BJ (cell line): ENCODE data around the gene DPYSL3. TPM values are rescaled to one million over a fixed set of nuclear protein-coding genes. Genes with fewer than 3 reads are reported as not detected.

Experiments used
- CTCF ChIA-PET: fragments of 350-600 bp; formaldehyde crosslinking; extraction: SDS; loops from one replicate; lab custom pipeline; 2021; ENCODE audit warnings: antibody characterized with exemption, inconsistent platforms; lab: Yijun Ruan, JAX
- POLR2A ChIA-PET: fragments of 300-600 bp; sonication (Branson Sonifier 250); formaldehyde crosslinking; extraction: SDS; loops from one replicate; lab custom pipeline; 2021; ENCODE audit warnings: antibody characterized with exemption; lab: Charles Lee
- DNase-seq: peaks from one replicate; pipeline ENCODE4 v3.0.0-alpha.2; 2011; ENCODE audit warnings: low read depth
- H3K27me3 ChIP-seq: 2 replicates; pipeline ENCODE4 v1.6.0; 2011; ENCODE audit warnings: low read length; ENCODE audit not compliant: control insufficient read depth, insufficient read depth
- H3K36me3 ChIP-seq: 2 replicates; pipeline ENCODE4 v1.5.1; 2011; ENCODE audit warnings: low read length; ENCODE audit not compliant: control insufficient read depth, insufficient read depth
- H3K4me3 ChIP-seq: 2 replicates; pipeline ENCODE4 v1.5.1; 2011; ENCODE audit warnings: low read depth, mild to moderate bottlenecking, control low read depth, low read length
- CTCF ChIP-seq: IDR thresholded peaks from 2 replicates; pipeline ENCODE4 v1.5.1; 2011; ENCODE audit warnings: low read depth, mild to moderate bottlenecking, control low read depth, inconsistent platforms, low read length, moderate library complexity; ENCODE audit not compliant: insufficient read depth
- polyA plus RNA-seq: library from polyadenylated mRNA; depleted of rRNA; stranded (reverse); fragments of >200 nt; gene quantifications from 2 replicates; pipeline ENCODE4 v1.2.3, GENCODE V29; 2011

The DPYSL3 gene
- polyA plus RNA-seq, 1 experiment = 49.6 TPM

- ChIA-PET POLR2A (no interaction called here), CTCF (interaction anchor here (1.3 to 1.8 kb wide), 2 partner anchors 10 to 13 kb away, joined by 3 to 10 read pairs; no protein-coding TSS in a partner anchor)
- no peak for TF ChIP-seq CTCF
- DNase-seq = no peak
- H3K4me3 ChIP-seq = no peak overlapping the region
- H3K27me3 ChIP-seq = no peaks in the 10 kb centered on the region
- H3K36me3 ChIP-seq = no peaks in the 10 kb centered on the region
Observed at GRCh38 chr5:147474140-147474539, 35.7 kb downstream of the DPYSL3 start.

DNA sequence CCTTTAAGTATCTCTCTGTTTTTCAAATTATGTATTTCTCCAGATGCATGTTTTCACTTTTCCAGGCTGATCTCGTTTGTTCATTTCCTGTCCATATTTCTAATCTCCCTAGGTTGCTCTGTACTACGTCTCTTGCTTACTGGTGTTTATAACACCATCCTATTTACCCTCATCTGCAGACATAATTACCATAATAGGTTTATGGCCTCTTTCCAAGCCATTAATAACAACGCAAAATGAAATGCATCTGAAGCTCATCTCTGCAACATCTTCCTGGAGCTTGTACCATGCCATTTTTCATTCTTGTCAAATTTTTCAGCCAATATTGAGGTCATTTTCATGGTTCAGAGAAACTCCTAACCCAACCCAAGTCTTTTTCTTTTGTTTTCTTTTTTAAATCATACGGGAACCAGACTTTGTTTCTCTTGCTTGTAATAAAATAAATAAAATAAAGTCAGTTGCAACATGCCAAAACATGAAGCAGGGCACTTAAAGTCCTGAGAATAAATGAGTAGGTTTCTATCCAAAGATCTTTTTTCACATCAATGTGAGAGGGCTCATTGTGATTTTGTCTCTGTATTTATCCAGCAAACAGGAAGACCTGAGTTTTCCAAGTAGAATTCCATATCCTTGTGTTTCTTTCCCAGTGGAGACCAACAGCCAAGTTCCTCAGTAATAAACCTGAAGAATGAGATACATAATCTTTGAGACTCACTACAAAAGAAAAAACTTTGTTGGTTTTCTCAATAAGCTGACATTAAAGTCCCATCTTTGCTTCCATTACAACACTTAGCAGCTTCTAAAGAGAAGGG, 37.0 kb downstream of the DPYSL3 start:
- H3K36me3 ChIP-seq = no peaks in the 10 kb centered on the region
- ChIA-PET CTCF (interaction anchor here (1.1 to 1.8 kb wide), 4 partner anchors 9 to 81 kb away, joined by 3 to 10 read pairs (median 4); no protein-coding TSS in a partner anchor), POLR2A (no interaction called here)
- TF ChIP-seq CTCF = no peak
- no peak for DNase-seq
- no peaks in the 10 kb centered on the region for H3K27me3 ChIP-seq
- H3K4me3 ChIP-seq = no peak overlapping the region

DNA sequence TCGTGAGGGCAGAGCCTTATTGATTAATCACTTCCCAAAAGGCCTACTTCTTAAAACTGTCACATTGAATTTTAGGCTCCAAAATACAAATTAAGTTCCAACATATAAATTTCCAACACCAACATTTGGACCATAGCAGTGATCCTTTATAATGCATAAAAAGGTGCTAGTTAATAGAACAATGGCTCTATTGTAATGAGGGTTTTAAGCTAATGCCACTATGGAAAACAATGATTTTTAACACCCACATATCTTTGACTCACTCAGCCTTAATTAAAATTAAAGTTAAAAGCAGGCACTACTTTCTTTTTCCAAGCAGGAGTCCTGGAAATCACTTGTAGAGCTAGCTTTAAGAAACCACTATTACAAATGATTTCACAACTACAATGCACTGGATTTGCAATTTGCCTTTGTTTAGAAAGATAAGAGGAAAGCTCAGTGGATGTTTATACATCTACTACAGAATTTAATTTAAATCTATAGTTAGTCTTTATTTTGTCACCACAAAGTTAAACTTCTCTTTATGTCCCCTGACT, 41.8 kb downstream of the DPYSL3 start:
- Histone ChIP-seq H3K27me3 (no peaks in the 10 kb centered on the region), H3K36me3 (no peaks in the 10 kb centered on the region), H3K4me3 (no peak overlapping the region)
- CTCF ChIA-PET = interaction anchor here (1.1 to 6.2 kb wide), 4 partner anchors 14 to 101 kb away, joined by 3 to 61 read pairs (median 6); no protein-coding TSS in a partner anchor
- no peak for DNase-seq
- POLR2A ChIA-PET = no interaction called here
- TF ChIP-seq CTCF = no peak

DNA sequence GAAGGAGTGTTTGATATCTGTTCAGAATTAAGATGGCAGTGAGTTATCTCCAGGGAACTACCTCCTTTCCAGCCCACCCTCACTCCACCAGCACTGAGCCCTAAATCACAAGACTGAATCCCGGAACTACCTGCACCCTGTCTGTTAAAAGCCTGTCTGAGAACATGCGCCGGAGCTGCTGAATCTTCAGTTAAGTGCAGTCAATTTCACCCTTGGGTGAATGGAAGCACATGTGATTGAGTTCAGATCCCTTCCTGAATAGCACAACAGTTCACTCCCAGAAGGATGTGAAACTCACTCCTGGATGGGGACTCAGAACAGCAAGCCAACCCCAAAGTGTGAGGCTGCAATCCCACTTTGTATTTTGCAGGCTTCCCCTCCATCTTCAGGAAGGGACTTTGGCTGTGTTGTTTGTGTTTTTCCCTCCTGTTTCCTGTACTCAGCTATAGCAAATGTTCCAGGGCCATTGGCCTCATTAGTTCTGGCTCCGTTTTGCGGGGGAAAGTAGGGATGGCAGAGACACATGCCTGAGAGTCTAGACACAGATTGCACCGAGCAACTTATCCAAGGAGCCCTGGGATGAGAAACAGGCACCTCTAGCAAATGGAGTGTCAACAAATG, 43.4 kb downstream of the DPYSL3 start:
- no peak for TF ChIP-seq CTCF
- Histone ChIP-seq H3K27me3 (no peaks in the 10 kb centered on the region), H3K36me3 (no peaks in the 10 kb centered on the region), H3K4me3 (no peak overlapping the region)
- POLR2A ChIA-PET = no interaction called here
- DNase-seq = no peak
- CTCF ChIA-PET = interaction anchor here (0.7 to 6.2 kb wide), 6 partner anchors 11 to 112 kb away, joined by 4 to 61 read pairs (median 6); no protein-coding TSS in a partner anchor

DNA sequence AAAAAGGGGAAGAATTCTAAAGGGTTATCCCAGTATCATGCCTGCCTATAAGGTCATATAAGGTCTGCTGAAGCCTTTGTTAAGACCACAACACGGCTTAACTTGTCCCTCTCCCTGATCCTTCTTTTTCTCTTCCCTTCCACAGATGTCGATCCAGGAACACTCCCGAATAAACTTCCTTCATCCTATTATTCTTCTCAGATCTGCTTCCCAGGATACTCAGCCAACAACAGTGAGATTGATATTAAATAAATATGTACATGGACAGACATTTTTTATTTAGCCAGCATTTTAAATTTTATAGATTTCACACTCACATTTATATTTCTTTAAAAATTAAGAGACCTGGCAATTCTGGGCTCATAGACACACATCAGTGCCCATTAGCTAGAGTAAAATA, 44.1 kb downstream of the DPYSL3 start:
- no peaks in the 10 kb centered on the region for H3K27me3 ChIP-seq
- POLR2A ChIA-PET = interaction anchor here (0.6 kb wide), 1 partner anchor 12 kb away, joined by 3 read pairs; no protein-coding TSS in a partner anchor
- no peak for DNase-seq
- no peak for TF ChIP-seq CTCF
- H3K36me3 ChIP-seq = no peaks in the 10 kb centered on the region
- CTCF ChIA-PET = interaction anchor here (1.3 to 6.2 kb wide), 5 partner anchors 8 to 95 kb away, joined by 4 to 61 read pairs (median 6); no protein-coding TSS in a partner anchor
- no peak overlapping the region for H3K4me3 ChIP-seq
